H1 (cell line): ENCODE measurements around the gene BCAP31. TPM values are rescaled to one million over a fixed set of nuclear protein-coding genes. Genes with fewer than 3 reads are reported as not detected.

Experiments used
- CTCF ChIA-PET: fragments of 300-600 bp; sonication (Branson Sonifier 250); formaldehyde crosslinking; loops from one replicate; lab custom pipeline; 2021; ENCODE audit not compliant: partially characterized antibody; lab: Charles Lee
- POLR2A ChIA-PET: fragments of 300-600 bp; sonication (Branson Sonifier 250); formaldehyde crosslinking; loops from one replicate; lab custom pipeline; 2021; ENCODE audit warnings: inconsistent platforms; ENCODE audit not compliant: partially characterized antibody; lab: Charles Lee
- DNase-seq, 2 experiments: peaks; one replicate each; pipeline versions ENCODE4 v3.0.0 to v3.0.0-alpha.2; 2010 to 2022; ENCODE audit warnings: low spot score in 2 of 2, low read depth in 1 of 2, mixed read lengths in 1 of 2
- FAIRE-seq: peaks from 2 replicates; lab custom pipeline; 2011; peaks lifted over from hg19 to GRCh38; lab: Jason Lieb, UNC
- H2AFZ ChIP-seq: 2 replicates; pipeline ENCODE4 v1.8.1; 2012; ENCODE audit warnings: low read length, inconsistent platforms
- H2AK5ac ChIP-seq: 2 replicates; pipeline ENCODE4 v1.6.1; 2013; ENCODE audit warnings: low read depth, low read length
- H2BK120ac ChIP-seq: replicated peaks from 2 replicates; pipeline ENCODE3; 2013; ENCODE audit warnings: low read depth, low read length, inconsistent platforms
- H2BK12ac ChIP-seq: 2 replicates; pipeline ENCODE4 v1.6.1; 2013; ENCODE audit warnings: low read depth, low read length
- H2BK15ac ChIP-seq: 2 replicates; pipeline ENCODE4 v1.6.1; 2013; ENCODE audit warnings: low read length
- H2BK20ac ChIP-seq: 2 replicates; pipeline ENCODE4 v1.6.1; 2013; ENCODE audit warnings: low read length
- H2BK5ac ChIP-seq: 2 replicates; pipeline ENCODE4 v1.6.1; 2013; ENCODE audit warnings: low read depth, low read length
- H3K14ac ChIP-seq: 2 replicates; pipeline ENCODE4 v1.6.1; 2013; ENCODE audit warnings: inconsistent platforms; ENCODE audit not compliant: insufficient read length
- H3K18ac ChIP-seq: 2 replicates; pipeline ENCODE4 v1.6.1; 2013; ENCODE audit warnings: low read length; ENCODE audit errors: extremely low read depth
- H3K23ac ChIP-seq: 2 replicates; pipeline ENCODE4 v1.6.1; 2013; ENCODE audit warnings: inconsistent platforms; ENCODE audit not compliant: insufficient read length
- H3K23me2 ChIP-seq: 2 replicates; pipeline ENCODE4 v1.6.1; 2013; ENCODE audit warnings: low read depth, low read length
- H3K27ac ChIP-seq: 2 replicates; pipeline ENCODE4 v1.6.1; 2011; ENCODE audit warnings: low read depth, low read length, inconsistent platforms
- H3K27me3 ChIP-seq, 4 experiments: replicated peaks in 1 of 4; 1 replicate in 1 of 4; 2 replicates in 3 of 4; pipeline versions ENCODE4 v1.6.1 to v1.8.1; 2011 to 2013; ENCODE audit warnings: low read length in 3 of 4, mild to moderate bottlenecking in 3 of 4, inconsistent platforms in 2 of 4, mixed read lengths in 2 of 4, moderate library complexity in 1 of 4; ENCODE audit not compliant: control insufficient read depth in 3 of 4, insufficient read depth in 3 of 4; ENCODE audit errors: extremely low read depth in 1 of 4
- H3K36me3 ChIP-seq, 4 experiments: 2 replicates each; pipeline versions ENCODE4 v1.6.1 to v1.8.1; 2011 to 2013; ENCODE audit warnings: mild to moderate bottlenecking in 4 of 4, low read length in 3 of 4, moderate library complexity in 2 of 4, control low read depth in 1 of 4, inconsistent platforms in 1 of 4; ENCODE audit not compliant: insufficient read depth in 4 of 4, control insufficient read depth in 2 of 4
- H3K4ac ChIP-seq: replicated peaks from 2 replicates; pipeline ENCODE3; 2013; ENCODE audit warnings: low read length, low read depth, mixed read lengths, inconsistent platforms; ENCODE audit not compliant: insufficient read length
- H3K4me1 ChIP-seq, 4 experiments: replicated peaks in 1 of 4; 1 replicate in 1 of 4; 2 replicates in 3 of 4; pipeline versions ENCODE4 v1.6.1 to v1.8.1; 2011 to 2013; ENCODE audit warnings: low read length in 3 of 4, inconsistent platforms in 2 of 4, mixed read lengths in 1 of 4; ENCODE audit not compliant: insufficient read depth in 4 of 4, control insufficient read depth in 3 of 4
- H3K4me2 ChIP-seq, 2 experiments: 2 replicates each; pipeline versions ENCODE4 v1.6.1 to v1.8.1; 2011 to 2013; ENCODE audit warnings: low read depth in 2 of 2, low read length in 2 of 2, control low read depth in 1 of 2, inconsistent platforms in 1 of 2, mild to moderate bottlenecking in 1 of 2; ENCODE audit not compliant: insufficient read depth in 1 of 2
- H3K4me3 ChIP-seq, 4 experiments: fragments of 200-600, 300-600 bp in 1 of 4; sonication (generic), shearing (Covaris generic), sonication (Bioruptor Twin) in 1 of 4; 2 replicates each; pipeline versions ENCODE4 v1.5.1 to v1.8.1; 2011 to 2016; ENCODE audit warnings: low read length in 4 of 4, low read depth in 3 of 4, control low read depth in 2 of 4, inconsistent platforms in 2 of 4, mild to moderate bottlenecking in 2 of 4, mixed read lengths in 1 of 4, moderate library complexity in 1 of 4; ENCODE audit not compliant: insufficient read depth in 2 of 4; ENCODE audit errors: extremely low read depth in 1 of 4
- H3K56ac ChIP-seq: replicated peaks from 2 replicates; pipeline ENCODE3; 2013; ENCODE audit warnings: low read depth, mild to moderate bottlenecking, mixed read lengths, low read length, inconsistent platforms; ENCODE audit not compliant: insufficient read length
- H3K79me1 ChIP-seq: 2 replicates; pipeline ENCODE4 v1.6.1; 2013; ENCODE audit warnings: low read depth, low read length, control low read depth
- H3K79me2 ChIP-seq, 2 experiments: 2 replicates each; pipeline versions ENCODE4 v1.6.1 to v1.8.1; 2012 to 2013; ENCODE audit warnings: low read length in 2 of 2, mild to moderate bottlenecking in 2 of 2, inconsistent platforms in 1 of 2; ENCODE audit not compliant: insufficient read depth in 2 of 2, control insufficient read depth in 1 of 2
- H3K9ac ChIP-seq, 4 experiments: replicated peaks in 1 of 4; 1 replicate in 1 of 4; 2 replicates in 3 of 4; pipeline versions ENCODE4 v1.6.1 to v1.8.1; 2011 to 2013; ENCODE audit warnings: low read depth in 3 of 4, low read length in 3 of 4, control low read depth in 2 of 4, mild to moderate bottlenecking in 2 of 4, moderate library complexity in 2 of 4, inconsistent platforms in 1 of 4; ENCODE audit errors: extremely low read depth in 1 of 4
- H3K9me3 ChIP-seq, 2 experiments: 2 replicates each; pipeline versions ENCODE4 v1.6.1 to v1.8.1; 2012 to 2013; ENCODE audit warnings: mild to moderate bottlenecking in 2 of 2, moderate library complexity in 2 of 2, control low read depth in 1 of 2, inconsistent platforms in 1 of 2, low read depth in 1 of 2, low read length in 1 of 2, mixed read lengths in 1 of 2; ENCODE audit not compliant: insufficient read depth in 2 of 2
- H4K20me1 ChIP-seq, 2 experiments: replicated peaks in 1 of 2; 2 replicates each; pipeline versions ENCODE3 to v1.8.1; 2011 to 2013; ENCODE audit warnings: inconsistent platforms in 2 of 2, low read length in 2 of 2, mild to moderate bottlenecking in 1 of 2; ENCODE audit not compliant: insufficient read depth in 2 of 2, control insufficient read depth in 1 of 2
- H4K5ac ChIP-seq: 2 replicates; pipeline ENCODE4 v1.6.1; 2013; ENCODE audit warnings: low read length, low read depth, mixed read lengths, inconsistent platforms; ENCODE audit not compliant: insufficient read length
- H4K8ac ChIP-seq: 2 replicates; pipeline ENCODE4 v1.8.0; 2013; ENCODE audit warnings: mild to moderate bottlenecking, moderate library complexity, low read length, inconsistent platforms; ENCODE audit not compliant: insufficient read depth; ENCODE audit errors: extremely low read depth
- H4K91ac ChIP-seq: replicated peaks from 2 replicates; pipeline ENCODE3; 2013; ENCODE audit warnings: low read length, mixed read lengths, inconsistent platforms; ENCODE audit not compliant: insufficient read length
- CHD2 ChIP-seq: IDR thresholded peaks from 2 replicates; pipeline ENCODE4 v1.6.1; 2012; ENCODE audit warnings: low read length, improper control_type of control experiment
- CTCF ChIP-seq, 3 experiments: IDR thresholded peaks; 1 replicate in 2 of 3; 2 replicates in 1 of 3; pipeline versions ENCODE4 v1.5.1 to v1.6.1; 2011; ENCODE audit warnings: low read length in 3 of 3, mild to moderate bottlenecking in 3 of 3, inconsistent platforms in 2 of 3, low read depth in 1 of 3, moderate library complexity in 1 of 3; ENCODE audit not compliant: insufficient read depth in 1 of 3; ENCODE audit errors: control extremely low read depth in 1 of 3
- JUND ChIP-seq: IDR thresholded peaks from 2 replicates; pipeline ENCODE4 v1.6.1; 2011; ENCODE audit warnings: mild to moderate bottlenecking, improper control_type of control experiment, low read length
- RAD21 ChIP-seq, 2 experiments: IDR thresholded peaks in 1 of 2; conservative IDR thresholded peaks in 1 of 2; 2 replicates each; pipeline ENCODE4 v1.6.1; 2011; ENCODE audit warnings: low read depth in 2 of 2, low read length in 2 of 2, improper control_type of control experiment in 1 of 2, inconsistent platforms in 1 of 2, mild to moderate bottlenecking in 1 of 2, moderate library complexity in 1 of 2
- SIN3A ChIP-seq, 2 experiments: IDR thresholded peaks in 1 of 2; conservative IDR thresholded peaks in 1 of 2; 2 replicates each; pipeline ENCODE4 v1.6.1; 2011 to 2012; ENCODE audit warnings: low read length in 2 of 2, improper control_type of control experiment in 1 of 2, low read depth in 1 of 2, mild to moderate bottlenecking in 1 of 2
- SIX5 ChIP-seq: IDR thresholded peaks from 2 replicates; pipeline ENCODE4 v1.6.1; 2011; ENCODE audit warnings: mild to moderate bottlenecking, low read depth, low read length
- YY1 ChIP-seq: IDR thresholded peaks from 2 replicates; pipeline ENCODE4 v1.6.1; 2011; ENCODE audit warnings: low read depth, mild to moderate bottlenecking, low read length
- WGBS, 2 experiments: shearing (Covaris generic) in 1 of 2; methylation state at CpG; one replicate each; pipeline versions ENCODE4 v1.1.6 to v1.1.7; 2013 to 2015; ENCODE audit warnings: low lambda C conversion rate in 2 of 2, mixed read lengths in 2 of 2, inconsistent platforms in 1 of 2, low coverage in 1 of 2, missing lambda C conversion rate in 1 of 2; ENCODE audit not compliant: insufficient replicate concordance in 2 of 2, insufficient coverage in 1 of 2, insufficient read length in 1 of 2; ENCODE audit errors: extremely low coverage in 1 of 2, missing lambda C conversion rate in 1 of 2; 5-methylcytosine and 5-hydroxymethylcytosine counted together
- polyA plus RNA-seq, 7 experiments: library from polyadenylated mRNA; depleted of rRNA in 3 of 7; stranded (reverse) in 5 of 7; unstranded in 2 of 7; fragments of >200 nt in 5 of 7; fragments of 200-250 nt in 2 of 7; gene quantifications; 1 replicate in 5 of 7; 2 replicates in 1 of 7; 4 replicates in 1 of 7; pipeline versions ENCODE4 v1.2.1 to v1.2.3, GENCODE V29; 2011 to 2013; ENCODE audit warnings: missing spikeins in 2 of 7, mixed read lengths in 2 of 7
- total RNA-seq: library from RNA; stranded (reverse); fragmentation: NEBNext Ultra II Directional; extraction: Animal tissue kit (Norgen Biotek cat#: 25700); gene quantifications from 2 replicates; pipeline ENCODE4 v1.2.1, GENCODE V29; 2021

The BCAP31 gene
- total and polyA plus RNA-seq, 2 of the 8 experiments (the other 6 are each of a cell fraction or from before 2014, with no cell fraction given), result 136 to 159 TPM

- FAIRE-seq (peak; percentile 66), DNase-seq (peak; percentile 50 to 87)
- H4K5ac ChIP-seq, result no peak within 1 kb of the TSS
- no peak within 1 kb of the TSS for H3K4ac ChIP-seq
- no peaks in the 10 kb centered on the region for H3K9me3 ChIP-seq
- CTCF ChIA-PET, result interaction anchor here (0.6 to 3.7 kb wide), 15 partner anchors 9 to 209 kb away, joined by 3 to 16 read pairs (median 3); partner anchors contain the start of genes L1CAM and SRPK3
- no peak within 1 kb of the TSS for H3K9ac ChIP-seq
- no peak within 1 kb of the TSS for H2BK12ac ChIP-seq
- H3K4me2 ChIP-seq, result no peak within 1 kb of the TSS
- TF ChIP-seq RAD21 (IDR thresholded peaks at IDR 0.05 in 1 of 2, conservative IDR thresholded peaks at IDR 0.05 in 1 of 2; ENCODE audit: low read depth in 2 of 2, low read length in 2 of 2), result peak; percentile 90 to 92
- TF ChIP-seq YY1, result peak; percentile 75; the same call in 1 of the 2 replicates
- TF ChIP-seq JUND, result 0 out of 2 replicates have a peak, but pooled peaks have one; percentile 13
- peak in 2 of 3 experiments; percentile 84 to 86; a peak in 3 of 4 replicates for TF ChIP-seq CTCF (IDR thresholded peaks at IDR 0.05; ENCODE audit: control extremely low read depth in 1 of 3, insufficient read depth in 1 of 3, low read depth in 1 of 3, low read length in 3 of 3)
- TF ChIP-seq SIN3A (conservative IDR thresholded peaks at IDR 0.05 in 1 of 2, IDR thresholded peaks at IDR 0.05 in 1 of 2; ENCODE audit: low read depth in 1 of 2, low read length in 2 of 2), result 0 out of 4 replicates have a peak, but pooled peaks of 1 of the 2 experiments have one; percentile 24
- no peak for TF ChIP-seq SIX5
- no peak for TF ChIP-seq CHD2
- H4K91ac ChIP-seq, result no peak within 1 kb of the TSS
- H2AK5ac ChIP-seq, result no peak within 1 kb of the TSS
- no peak within 1 kb of the TSS for H3K14ac ChIP-seq
- H3K23ac ChIP-seq, result no peak within 1 kb of the TSS
- no peaks in the 10 kb centered on the region for H3K23me2 ChIP-seq
- no peaks in the 10 kb centered on the region for H3K79me2 ChIP-seq
- no peak within 1 kb of the TSS for H3K4me3 ChIP-seq
- WGBS, 2 experiments, result 45% methylated on average over 20 of the region's 26 CpGs; no CpG with 5 or more reads in 1 of the 2 experiments
- POLR2A ChIA-PET, result no interaction called here
- H2BK5ac ChIP-seq, result peak within 1 kb of the TSS; percentile 35; the same call in 1 of the 2 replicates
- H3K56ac ChIP-seq, result no peak within 1 kb of the TSS
- H2BK120ac ChIP-seq, result no peak within 1 kb of the TSS
- H3K27me3 ChIP-seq, result no peaks in the 10 kb centered on the region
- no peaks in the 10 kb centered on the region for H3K79me1 ChIP-seq
- 0 out of 2 replicates have a peak within 1 kb of the TSS, but pooled peaks have one; percentile 61 for H2BK15ac ChIP-seq
- H2BK20ac ChIP-seq, result no peak within 1 kb of the TSS
- no peak within 1 kb of the TSS; the same call in 1 of the 2 replicates for H2AFZ ChIP-seq
- no peak within 1 kb of the TSS; the same call in 1 of the 2 replicates for H3K18ac ChIP-seq
- no peaks in the 10 kb centered on the region for H3K36me3 ChIP-seq
- H4K8ac ChIP-seq, result no peak within 1 kb of the TSS
- H3K27ac ChIP-seq, result no peak within 1 kb of the TSS
- no peaks in the 10 kb centered on the region for H4K20me1 ChIP-seq
- peaks cover 0 to 8% (median 4%) of the 10 kb centered on the region in 4 experiments; a peak in 5 of 7 replicates for H3K4me1 ChIP-seq
Measured at GRCh38 chrX:153763989-153764755, 40.0 kb upstream of the BCAP31 start, which contains the start of gene PLXNB3. PLXNB3 (plus strand) TSS chrX:153764249; CDS start chrX:153765536, 1,287 bp downstream.
